GM13977 (cell line): ENCODE data around the gene ZNF697.

ENCODE experiments used
- DNase-seq: peaks from one replicate; pipeline ENCODE4 v3.0.0; 2012; ENCODE audit warnings: low spot score
- CTCF ChIP-seq: IDR thresholded peaks from 2 replicates; pipeline ENCODE4 v1.5.1; 2012; ENCODE audit warnings: mild to moderate bottlenecking, control low read depth; ENCODE audit not compliant: insufficient read depth; ENCODE audit errors: extremely low read depth, missing control alignments
- in situ Hi-C: fragments of 300-500 bp; cut with MboI; formaldehyde crosslinking; loops from one replicate; pipeline ENCODE4 v1.12.0; 2022; ENCODE audit warnings: low sequenced_read_pairs, low pct_unique_long_range_greater_than_20kb, mixed read lengths, inconsistent platforms; ENCODE audit not compliant: unreplicated experiment

Gene ZNF697

GRCh38 chr1:119602169-119602568 lies 45.9 kb downstream of the ZNF697 start:
- in situ Hi-C loops, result no loop called here
- no peak for DNase-seq
- TF ChIP-seq CTCF, result no peak

GRCh38 chr1:119600976-119601375 lies 47.1 kb downstream of the ZNF697 start:
- no peak for TF ChIP-seq CTCF
- DNase-seq, result no peak
- in situ Hi-C loops, result no loop called here

GRCh38 chr1:119600561-119600960 lies 47.5 kb downstream of the ZNF697 start:
- no peak for DNase-seq
- in situ Hi-C loops, result no loop called here
- no peak for TF ChIP-seq CTCF

- no peak for TF ChIP-seq CTCF
- in situ Hi-C loops, result no loop called here
- DNase-seq, result no peak
These were observed 52.5 kb downstream of the ZNF697 start for GRCh38 chr1:119595606-119596005.

GRCh38 chr1:119595168-119595567 lies 52.9 kb downstream of the ZNF697 start:
- no peak for TF ChIP-seq CTCF
- DNase-seq, result no peak
- in situ Hi-C loops, result no loop called here

- in situ Hi-C loops, result no loop called here
- DNase-seq, result no peak
- no peak for TF ChIP-seq CTCF
These were observed 53.7 kb downstream of the ZNF697 start for GRCh38 chr1:119594376-119594775.

GRCh38 chr1:119593805-119594204 lies 54.3 kb downstream of the ZNF697 start:
- DNase-seq, result no peak
- no peak for TF ChIP-seq CTCF
- in situ Hi-C loops, result no loop called here
